Keratinocyte (primary cell): Measurements from ENCODE around the gene SSH2. TPM values are rescaled to one million over a fixed set of nuclear protein-coding genes. Genes with fewer than 3 reads are reported as not detected.

ENCODE experiments used
- DNase-seq: peaks from one replicate; pipeline ENCODE4 v3.0.0-alpha.2; 2011; ENCODE audit warnings: low read depth, missing footprints, low spot score
- FAIRE-seq: peaks from 2 replicates; lab custom pipeline; 2011; peaks lifted over from hg19 to GRCh38; lab: Jason Lieb, UNC
- H2AFZ ChIP-seq: 2 replicates; pipeline ENCODE4 v1.6.0; 2012; ENCODE audit warnings: low read length, control low read depth, inconsistent platforms; ENCODE audit not compliant: control insufficient read depth
- H3K27ac ChIP-seq: 2 replicates; pipeline ENCODE4 v1.5.1; 2011; ENCODE audit warnings: low read length; ENCODE audit not compliant: control insufficient read depth, insufficient read depth
- H3K27me3 ChIP-seq: 3 replicates; pipeline ENCODE4 v1.6.0; 2011; ENCODE audit warnings: low read length; ENCODE audit not compliant: control insufficient read depth, insufficient read depth; ENCODE audit errors: extremely low read depth
- H3K36me3 ChIP-seq, 2 experiments: 2 replicates in 1 of 2; 3 replicates in 1 of 2; pipeline ENCODE4 v1.5.1; 2011; ENCODE audit warnings: low read length in 2 of 2, mild to moderate bottlenecking in 1 of 2; ENCODE audit not compliant: control insufficient read depth in 2 of 2, insufficient read depth in 2 of 2; ENCODE audit errors: extremely low read depth in 1 of 2
- H3K4me1 ChIP-seq: 3 replicates; pipeline ENCODE4 v1.5.1; 2011; ENCODE audit warnings: low read length; ENCODE audit not compliant: control insufficient read depth, insufficient read depth; ENCODE audit errors: extremely low read depth
- H3K4me2 ChIP-seq: 3 replicates; pipeline ENCODE4 v1.6.0; 2011; ENCODE audit warnings: low read depth, low read length; ENCODE audit not compliant: control insufficient read depth, insufficient read depth; ENCODE audit errors: extremely low read depth
- H3K4me3 ChIP-seq, 3 experiments: fragments of 200-600 bp in 1 of 3; sonication (generic) in 1 of 3; 2 replicates in 2 of 3; 3 replicates in 1 of 3; pipeline ENCODE4 v1.5.1; 2011 to 2016; ENCODE audit warnings: low read length in 3 of 3, mild to moderate bottlenecking in 3 of 3, control low read depth in 2 of 3, inconsistent platforms in 1 of 3, low read depth in 1 of 3, mixed read lengths in 1 of 3, mixed run types in 1 of 3, moderate library complexity in 1 of 3; ENCODE audit not compliant: control insufficient read depth in 2 of 3, insufficient read depth in 2 of 3; ENCODE audit errors: extremely low read depth in 1 of 3
- H3K79me2 ChIP-seq: 2 replicates; pipeline ENCODE4 v1.6.0; 2012; ENCODE audit warnings: low read length; ENCODE audit not compliant: control insufficient read depth, insufficient read depth
- H3K9ac ChIP-seq: 3 replicates; pipeline ENCODE4 v1.6.0; 2011; ENCODE audit warnings: low read length; ENCODE audit not compliant: control insufficient read depth, insufficient read depth; ENCODE audit errors: extremely low read depth
- H3K9me1 ChIP-seq: 3 replicates; pipeline ENCODE4 v1.6.0; 2011; ENCODE audit warnings: low read length; ENCODE audit not compliant: control insufficient read depth, insufficient read depth; ENCODE audit errors: extremely low read depth
- H3K9me3 ChIP-seq: 2 replicates; pipeline ENCODE4 v1.5.1; 2012; ENCODE audit warnings: low read depth, low read length; ENCODE audit not compliant: control insufficient read depth
- H4K20me1 ChIP-seq: 3 replicates; pipeline ENCODE4 v1.6.0; 2011; ENCODE audit warnings: low read length; ENCODE audit not compliant: control insufficient read depth, insufficient read depth; ENCODE audit errors: extremely low read depth
- EZH2 ChIP-seq: IDR thresholded peaks from one replicate; pipeline ENCODE4 v1.6.1; 2012; ENCODE audit warnings: inconsistent platforms, mild to moderate bottlenecking, low read length, moderate library complexity
- dilution Hi-C: fragments of 300-500 bp; cut with MboI; formaldehyde crosslinking; loops from one replicate; pipeline ENCODE4 v1.7.0; 2020; ENCODE audit warnings: low sequenced_read_pairs; ENCODE audit not compliant: extremely low pct_ligation_motif_present
- polyA plus RNA-seq, 5 experiments: library from polyadenylated mRNA; depleted of rRNA in 3 of 5; stranded (reverse) in 3 of 5; stranded (forward) in 1 of 5; unstranded in 1 of 5; fragments of >200 nt; gene quantifications; 1 replicate in 1 of 5; 2 replicates in 3 of 5; 3 replicates in 1 of 5; pipeline versions ENCODE4 v1.2.1 to v1.2.3, GENCODE V29; 2011 to 2012; ENCODE audit warnings: missing spikeins in 2 of 5, low read depth in 1 of 5, low replicate concordance in 1 of 5
- TF ChIP-seq, protein P1 (sequence below), 3 experiments: IDR thresholded peaks in 1 of 3; conservative IDR thresholded peaks in 1 of 3; optimal IDR thresholded peaks in 1 of 3; 2 replicates in 2 of 3; 3 replicates in 1 of 3; pipeline versions ENCODE3 to v1.5.1; 2011; ENCODE audit warnings: low read length in 3 of 3, mild to moderate bottlenecking in 3 of 3, moderate library complexity in 2 of 3, control low read depth in 1 of 3, inconsistent platforms in 1 of 3; ENCODE audit not compliant: insufficient read depth in 2 of 3; ENCODE audit errors: extremely low read depth in 1 of 3

The SSH2 gene
- polyA plus RNA-seq, 1 donor (not counting 4 experiments of a cell fraction or from before 2014, with no cell fraction given), result 13.9 TPM

- DNase-seq (no peak), FAIRE-seq (no peak)
- H3K9me3 ChIP-seq, result no peaks in the 10 kb centered on the region
Observed at GRCh38 chr17:29617481-29618271, 312.4 kb downstream of the SSH2 start.

DNA sequence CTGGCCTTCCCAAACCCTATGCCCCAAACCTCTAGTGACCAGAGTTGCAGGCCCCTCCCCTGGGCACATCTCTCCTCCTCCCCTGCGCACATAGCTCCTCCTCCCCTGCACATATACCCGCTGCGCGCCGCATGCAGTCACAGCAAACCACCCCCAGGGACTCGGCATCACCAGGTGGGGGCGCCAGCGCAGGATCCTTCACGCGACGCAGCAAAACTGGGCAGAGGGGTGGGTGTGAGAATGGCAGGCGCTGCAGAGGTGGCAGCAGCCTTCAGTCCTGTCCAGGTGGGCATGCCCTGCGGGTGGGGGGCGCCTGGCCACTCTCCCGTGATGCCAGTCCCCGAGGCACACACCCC, 312.9 kb downstream of the SSH2 start:
- H3K9me3 ChIP-seq, result no peaks in the 10 kb centered on the region
- DNase-seq (no peak), FAIRE-seq (peak; percentile 67)
- TF ChIP-seq, protein P1, sequence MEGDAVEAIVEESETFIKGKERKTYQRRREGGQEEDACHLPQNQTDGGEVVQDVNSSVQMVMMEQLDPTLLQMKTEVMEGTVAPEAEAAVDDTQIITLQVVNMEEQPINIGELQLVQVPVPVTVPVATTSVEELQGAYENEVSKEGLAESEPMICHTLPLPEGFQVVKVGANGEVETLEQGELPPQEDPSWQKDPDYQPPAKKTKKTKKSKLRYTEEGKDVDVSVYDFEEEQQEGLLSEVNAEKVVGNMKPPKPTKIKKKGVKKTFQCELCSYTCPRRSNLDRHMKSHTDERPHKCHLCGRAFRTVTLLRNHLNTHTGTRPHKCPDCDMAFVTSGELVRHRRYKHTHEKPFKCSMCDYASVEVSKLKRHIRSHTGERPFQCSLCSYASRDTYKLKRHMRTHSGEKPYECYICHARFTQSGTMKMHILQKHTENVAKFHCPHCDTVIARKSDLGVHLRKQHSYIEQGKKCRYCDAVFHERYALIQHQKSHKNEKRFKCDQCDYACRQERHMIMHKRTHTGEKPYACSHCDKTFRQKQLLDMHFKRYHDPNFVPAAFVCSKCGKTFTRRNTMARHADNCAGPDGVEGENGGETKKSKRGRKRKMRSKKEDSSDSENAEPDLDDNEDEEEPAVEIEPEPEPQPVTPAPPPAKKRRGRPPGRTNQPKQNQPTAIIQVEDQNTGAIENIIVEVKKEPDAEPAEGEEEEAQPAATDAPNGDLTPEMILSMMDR (optimal IDR thresholded peaks at IDR 0.05 in 1 of 3, IDR thresholded peaks at IDR 0.05 in 1 of 3, conservative IDR thresholded peaks at IDR 0.05 in 1 of 3; ENCODE audit: extremely low read depth in 1 of 3, insufficient read depth in 2 of 3, low read length in 3 of 3), result peak; percentile 78 to 93 (median 81)
- TF ChIP-seq EZH2, result no peak
- peaks cover 0 to 5% of the 10 kb centered on the region in 2 experiments for H3K36me3 ChIP-seq
- H4K20me1 ChIP-seq, result no peaks in the 10 kb centered on the region
- H3K27ac ChIP-seq, result peak overlapping the region; percentile 85
- peak overlapping the region; percentile 79 for H3K9ac ChIP-seq
- no peaks in the 10 kb centered on the region for H3K9me1 ChIP-seq
- peaks cover 69% of the 10 kb centered on the region for H3K4me1 ChIP-seq
- peak overlapping the region in 1 of 3 experiments; percentile 58 for H3K4me3 ChIP-seq
- H3K27me3 ChIP-seq, result no peaks in the 10 kb centered on the region
- peak overlapping the region; percentile 75 for H3K4me2 ChIP-seq
- dilution Hi-C loops, result no loop called here
- H2AFZ ChIP-seq, result no peak overlapping the region
- H3K79me2 ChIP-seq, result peaks cover 22% of the 10 kb centered on the region

More at GRCh38 chr17:29617481-29618271, 312.4 kb downstream of the SSH2 start:
- Histone ChIP-seq H4K20me1 (no peaks in the 10 kb centered on the region), H2AFZ (peak overlapping the region; percentile 52), H3K36me3 (peaks cover 0 to 5% of the 10 kb centered on the region in 2 experiments), H3K27me3 (no peaks in the 10 kb centered on the region), H3K9ac (peak overlapping the region; percentile 79), H3K79me2 (peaks cover 23% of the 10 kb centered on the region), H3K4me2 (peak overlapping the region; percentile 75), H3K4me1 (peaks cover 69% of the 10 kb centered on the region), H3K4me3 (peak overlapping the region; percentile 17 to 58 (median 35)), H3K9me1 (no peaks in the 10 kb centered on the region), H3K27ac (peak overlapping the region; percentile 85)
- TF ChIP-seq EZH2, result no peak
- TF ChIP-seq, protein P1 (optimal IDR thresholded peaks at IDR 0.05 in 1 of 3, IDR thresholded peaks at IDR 0.05 in 1 of 3, conservative IDR thresholded peaks at IDR 0.05 in 1 of 3; ENCODE audit: extremely low read depth in 1 of 3, insufficient read depth in 2 of 3, low read length in 3 of 3), result peak; percentile 58 to 97 (median 91)
- dilution Hi-C loops, result no loop called here
